Vagina (tissue), 2 donors: ENCODE results near the gene QSOX1.

Source experiments
- CTCF ChIP-seq, 3 experiments: fragments of 450-650 bp in 2 of 3; fragments of 200-600 bp in 1 of 3; sonication (generic) in 1 of 3; IDR thresholded peaks; one replicate each; pipeline ENCODE4 v1.5.1; 2017 to 2019; ENCODE audit warnings: antibody characterized with exemption in 3 of 3, mild to moderate bottlenecking in 2 of 3, moderate library complexity in 2 of 3
- POLR2A ChIP-seq, 2 donors: fragments of 450-650 bp; IDR thresholded peaks; one replicate each; pipeline ENCODE4 v1.6.1; 2017; ENCODE audit warnings: antibody characterized with exemption in 2 of 2, mild to moderate bottlenecking in 2 of 2, moderate library complexity in 2 of 2
- POLR2AphosphoS5 ChIP-seq, 2 donors: sonication (generic); formaldehyde crosslinking; IDR thresholded peaks; one replicate each; pipeline ENCODE4 v1.9.0; 2017; ENCODE audit warnings: antibody characterized with exemption in 2 of 2, mild to moderate bottlenecking in 2 of 2, low read depth in 1 of 2; ENCODE audit not compliant: insufficient read depth in 1 of 2

GRCh38 chr1:180157108-180157507 lies 2.4 kb downstream of the QSOX1 start:
- TF ChIP-seq CTCF (IDR thresholded peaks at IDR 0.05) (no peak), POLR2A (IDR thresholded peaks at IDR 0.05) (no peak), POLR2AphosphoS5 (IDR thresholded peaks at IDR 0.05; ENCODE audit: insufficient read depth in 1 of 2, low read depth in 1 of 2) (no peak)
